HG02588 (cell line): ENCODE results near the gene ABI3.
"Not testable (repeated sequence)": the region's sequence is repeated elsewhere in the genome, so short reads cannot be mapped to it uniquely, and the experiment has no call there.

Experiments used
- ATAC-seq: cut with Tn5 transposase; IDR thresholded peaks from one replicate; pipeline ENCODE4 v1.9.1; 2021; ENCODE audit warnings: mild to moderate bottlenecking, moderate library complexity; ENCODE audit not compliant: unreplicated experiment

ABI3 gene, protein sequence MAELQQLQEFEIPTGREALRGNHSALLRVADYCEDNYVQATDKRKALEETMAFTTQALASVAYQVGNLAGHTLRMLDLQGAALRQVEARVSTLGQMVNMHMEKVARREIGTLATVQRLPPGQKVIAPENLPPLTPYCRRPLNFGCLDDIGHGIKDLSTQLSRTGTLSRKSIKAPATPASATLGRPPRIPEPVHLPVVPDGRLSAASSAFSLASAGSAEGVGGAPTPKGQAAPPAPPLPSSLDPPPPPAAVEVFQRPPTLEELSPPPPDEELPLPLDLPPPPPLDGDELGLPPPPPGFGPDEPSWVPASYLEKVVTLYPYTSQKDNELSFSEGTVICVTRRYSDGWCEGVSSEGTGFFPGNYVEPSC

GRCh38 chr17:49210158-49211029, at the start of gene ABI3, which contains the start of gene GNGT2:
ABI3 (plus strand) TSS chr17:49210707; CDS start chr17:49210725, 18 bp downstream.
GNGT2 (minus strand) TSS chr17:49210574; CDS start chr17:49207422, 3,152 bp downstream.
- ATAC-seq: peak; percentile 81

- no peak for ATAC-seq
These were observed 47.6 kb upstream of the ABI3 start for GRCh38 chr17:49162866-49163265.

DNA sequence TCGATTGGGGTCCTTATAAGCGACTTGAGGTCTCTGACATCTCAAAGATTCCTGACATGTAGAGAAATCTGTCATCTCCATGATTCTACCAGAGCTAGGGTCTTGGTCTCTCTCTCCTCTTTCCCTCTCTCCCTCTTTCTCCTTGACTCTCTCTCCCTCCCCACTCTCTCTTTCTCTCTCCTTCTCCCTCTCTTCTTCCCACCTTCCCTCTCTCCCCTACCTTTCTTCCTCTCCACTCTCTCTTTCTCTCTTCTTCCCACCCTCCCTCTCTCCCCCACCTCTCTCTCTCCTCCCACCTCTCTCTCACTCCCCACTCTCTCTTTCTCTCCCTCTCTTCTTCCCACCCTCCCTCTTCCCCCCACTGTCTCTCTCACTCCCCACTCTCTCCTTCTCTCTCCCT, 45.4 kb upstream of the ABI3 start:
- ATAC-seq: no peak

DNA sequence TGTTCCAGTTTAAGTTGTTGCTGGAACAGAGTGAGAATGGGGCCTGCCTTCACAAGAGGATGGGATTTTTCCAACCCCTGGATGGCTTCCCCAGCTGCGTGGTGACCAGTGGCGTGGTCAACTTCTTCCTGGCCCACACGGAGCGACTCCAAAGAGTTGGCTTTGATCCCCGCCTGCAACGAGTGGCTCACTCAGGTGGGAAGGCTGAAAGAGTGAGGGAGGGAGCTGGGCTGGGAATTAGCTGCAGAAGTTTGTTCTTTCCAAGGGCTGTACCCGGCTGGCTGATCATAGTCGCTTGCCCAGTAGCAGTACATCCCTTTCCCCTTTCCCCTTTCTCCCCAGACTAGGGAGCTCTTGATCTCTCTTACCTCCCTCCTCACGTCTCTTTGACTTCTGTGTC, 41.8 kb upstream of the ABI3 start:
- no peak for ATAC-seq

GRCh38 chr17:49170216-49170615, 40.3 kb upstream of the ABI3 start:
- no peak for ATAC-seq

DNA sequence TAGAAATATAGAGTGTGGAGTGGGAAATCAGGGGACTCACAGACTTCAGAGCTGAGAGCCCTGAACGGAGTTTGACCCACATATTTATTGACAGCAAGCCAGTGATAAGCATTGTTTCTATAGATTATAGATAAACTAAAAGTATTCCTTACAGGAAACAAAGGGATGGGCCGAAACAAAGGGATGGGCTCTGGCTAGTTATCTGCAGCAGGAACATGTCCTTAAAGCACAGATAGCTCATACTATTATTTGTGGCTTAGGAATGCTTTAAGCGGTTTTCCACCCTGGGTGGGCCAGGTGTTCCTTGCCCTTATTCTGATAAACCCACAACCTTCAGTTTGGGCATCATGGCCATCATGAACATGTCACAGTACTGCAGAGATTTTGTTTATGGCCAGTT, 39.8 kb upstream of the ABI3 start:
- not testable (repeated sequence) for ATAC-seq

DNA sequence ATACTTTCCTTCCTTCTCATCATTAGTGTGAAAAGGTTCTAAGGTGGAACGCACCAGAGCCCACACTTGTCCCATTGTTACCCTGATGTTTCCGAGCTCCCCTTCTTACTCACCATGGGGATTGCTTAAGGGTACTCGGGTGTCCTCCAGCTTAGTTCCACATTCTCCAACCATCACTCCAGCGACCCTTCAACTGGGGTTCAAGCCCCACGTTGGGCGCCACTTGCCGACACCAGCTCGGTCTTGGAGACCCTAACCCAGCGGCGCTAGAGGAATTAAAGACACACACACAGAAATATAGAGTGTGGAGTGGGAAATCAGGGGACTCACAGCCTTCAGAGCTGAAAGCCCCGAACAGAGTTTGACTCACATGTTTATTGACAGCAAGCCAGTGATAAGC, 34.5 kb upstream of the ABI3 start:
- ATAC-seq: not testable (repeated sequence)

- ATAC-seq: no peak
These were observed 30.2 kb upstream of the ABI3 start for GRCh38 chr17:49180303-49180702.

- ATAC-seq: no peak
These were observed 29.4 kb upstream of the ABI3 start for GRCh38 chr17:49180998-49181635.

DNA sequence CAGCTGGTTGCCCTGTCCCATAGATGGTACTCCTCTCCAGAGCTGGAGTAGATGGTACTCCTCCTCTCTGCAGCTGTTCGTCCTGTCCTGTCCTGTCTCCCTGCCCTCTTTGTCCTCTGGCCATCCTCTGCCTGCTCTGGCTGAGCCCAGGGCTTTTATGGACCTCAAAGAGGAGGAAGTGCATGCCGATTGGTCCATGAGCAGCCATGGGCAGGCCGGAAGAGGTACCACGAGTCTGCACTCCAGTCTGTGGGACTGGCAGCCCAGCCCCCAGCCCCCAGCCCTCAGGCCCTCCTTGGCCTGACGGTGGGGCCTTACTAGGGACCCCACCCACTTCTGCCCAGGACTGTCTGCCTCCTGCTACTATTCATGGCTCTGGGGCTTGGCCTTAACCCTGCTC, 27.2 kb upstream of the ABI3 start:
- no peak for ATAC-seq

GRCh38 chr17:49183801-49184200, 26.7 kb upstream of the ABI3 start:
- ATAC-seq: no peak

- not testable (repeated sequence) for ATAC-seq
These were observed 26.0 kb upstream of the ABI3 start for GRCh38 chr17:49184522-49184921.

DNA sequence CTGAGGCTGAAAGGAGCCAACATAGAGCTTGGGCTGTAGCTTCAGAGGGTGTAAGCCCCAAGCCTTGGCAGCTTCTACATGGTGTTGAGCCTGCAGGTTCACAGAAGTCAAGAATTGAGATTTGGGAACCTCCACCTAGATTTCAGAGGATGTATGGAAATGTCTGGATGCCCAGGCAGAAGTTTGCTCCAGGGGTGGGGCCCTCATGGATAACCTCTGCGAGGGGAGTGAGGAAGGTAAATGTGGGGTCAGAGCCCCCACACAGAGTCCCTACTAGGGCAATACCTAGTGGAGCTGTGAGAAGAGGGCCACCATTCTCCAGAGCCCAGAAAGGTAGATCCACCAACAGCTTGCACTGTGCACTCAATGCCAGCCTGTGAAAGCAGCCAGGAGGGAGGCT, 25.1 kb upstream of the ABI3 start:
- ATAC-seq: not testable (repeated sequence)

DNA sequence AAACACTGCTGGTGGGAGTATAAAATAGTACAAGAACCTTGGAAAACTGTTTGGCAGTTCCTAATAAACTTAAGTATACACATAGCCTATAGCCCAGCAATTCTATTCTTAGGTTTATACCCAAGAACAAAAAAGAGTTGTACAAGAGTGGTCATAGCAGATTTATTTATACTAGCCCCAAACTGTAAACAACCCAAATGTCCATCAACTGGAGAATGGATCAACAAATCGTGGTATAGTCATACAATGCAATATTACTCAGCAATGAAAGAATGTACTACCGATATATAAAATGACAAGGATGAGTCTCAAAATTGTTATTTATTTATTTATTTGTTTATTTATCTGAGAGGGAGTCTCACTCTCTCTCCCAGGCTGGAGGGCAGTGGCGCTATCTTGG, 23.2 kb upstream of the ABI3 start:
- ATAC-seq: no peak

DNA sequence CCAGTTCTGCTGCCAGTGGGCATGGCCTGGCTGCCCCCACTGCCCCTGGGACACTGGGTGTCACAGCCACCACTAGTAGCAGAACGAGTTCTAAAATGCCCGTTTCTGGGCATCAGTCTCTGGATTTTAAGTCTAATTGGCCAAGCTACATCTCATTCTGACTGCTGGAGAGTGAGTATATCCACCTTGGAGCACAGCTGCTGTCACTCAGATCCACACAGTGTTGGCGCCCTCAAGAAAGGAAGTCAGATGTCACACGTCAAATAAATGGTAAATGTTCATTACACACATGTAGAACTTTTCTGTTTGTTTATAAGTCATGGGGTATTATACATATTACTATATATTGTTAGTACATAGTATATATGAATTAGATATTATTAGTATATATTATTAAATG, 19.6 kb upstream of the ABI3 start:
- ATAC-seq: no peak

DNA sequence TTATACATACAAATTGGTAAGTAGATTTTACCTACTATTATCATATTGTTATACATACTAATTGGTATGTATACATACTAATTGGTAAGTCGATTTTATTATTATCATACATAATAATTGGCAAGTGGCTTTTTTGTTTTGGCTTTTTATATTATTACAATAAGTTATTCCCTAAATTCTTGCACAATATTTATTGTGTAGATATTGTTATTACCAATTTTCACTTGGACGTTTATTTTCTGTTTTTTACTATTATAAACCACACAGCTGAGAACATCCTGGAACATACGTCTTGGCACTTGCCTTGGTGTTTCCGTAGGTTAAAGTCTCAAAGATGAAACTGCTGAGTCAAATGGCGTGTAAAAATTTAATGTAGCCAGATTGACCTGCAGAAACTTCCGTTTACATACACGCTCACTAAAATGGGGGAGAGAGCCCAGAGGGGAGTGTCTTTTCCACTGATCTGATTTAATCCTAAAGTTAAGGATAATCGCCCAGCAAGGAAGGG, 19.0 kb upstream of the ABI3 start:
- no peak for ATAC-seq

DNA sequence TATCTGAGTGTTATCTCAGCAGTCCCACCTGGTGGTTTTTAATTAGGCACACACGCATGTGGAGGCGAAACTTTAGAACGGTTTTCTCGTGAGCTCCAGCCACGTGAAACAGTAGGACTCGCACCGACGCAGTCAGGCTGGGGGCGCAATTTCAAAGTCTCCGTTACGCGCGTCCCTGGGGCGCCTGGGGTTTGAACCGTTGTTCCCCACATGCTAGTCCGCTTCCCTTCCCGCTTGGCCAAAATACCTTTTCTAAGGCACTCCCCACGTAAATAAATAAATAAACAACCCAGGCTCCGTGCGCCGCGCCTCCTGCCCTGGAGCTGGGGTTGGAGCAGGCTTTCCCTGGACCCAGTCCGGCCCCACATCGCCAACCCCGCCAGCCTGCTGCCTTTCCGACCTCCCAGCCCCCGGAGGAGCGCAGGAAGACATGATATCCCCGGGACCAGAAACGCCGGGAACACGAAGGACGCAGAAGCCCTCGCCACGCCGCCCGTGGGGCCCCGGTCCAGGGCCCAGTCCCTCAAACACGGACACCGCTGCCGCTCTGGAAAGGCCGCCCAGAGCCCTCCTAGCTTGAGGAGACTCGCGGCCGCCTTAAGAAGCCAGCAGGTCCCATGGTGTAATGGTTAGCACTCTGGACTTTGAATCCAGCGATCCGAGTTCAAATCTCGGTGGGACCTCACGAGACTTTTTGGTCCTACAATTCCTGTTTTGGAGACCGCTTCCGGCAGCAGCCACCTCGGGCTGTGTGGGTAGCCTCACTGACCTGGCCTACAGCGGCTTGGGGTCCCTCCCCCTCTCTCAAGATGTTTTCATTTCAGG, 18.4 kb upstream of the ABI3 start:
- ATAC-seq: peak; percentile 38

DNA sequence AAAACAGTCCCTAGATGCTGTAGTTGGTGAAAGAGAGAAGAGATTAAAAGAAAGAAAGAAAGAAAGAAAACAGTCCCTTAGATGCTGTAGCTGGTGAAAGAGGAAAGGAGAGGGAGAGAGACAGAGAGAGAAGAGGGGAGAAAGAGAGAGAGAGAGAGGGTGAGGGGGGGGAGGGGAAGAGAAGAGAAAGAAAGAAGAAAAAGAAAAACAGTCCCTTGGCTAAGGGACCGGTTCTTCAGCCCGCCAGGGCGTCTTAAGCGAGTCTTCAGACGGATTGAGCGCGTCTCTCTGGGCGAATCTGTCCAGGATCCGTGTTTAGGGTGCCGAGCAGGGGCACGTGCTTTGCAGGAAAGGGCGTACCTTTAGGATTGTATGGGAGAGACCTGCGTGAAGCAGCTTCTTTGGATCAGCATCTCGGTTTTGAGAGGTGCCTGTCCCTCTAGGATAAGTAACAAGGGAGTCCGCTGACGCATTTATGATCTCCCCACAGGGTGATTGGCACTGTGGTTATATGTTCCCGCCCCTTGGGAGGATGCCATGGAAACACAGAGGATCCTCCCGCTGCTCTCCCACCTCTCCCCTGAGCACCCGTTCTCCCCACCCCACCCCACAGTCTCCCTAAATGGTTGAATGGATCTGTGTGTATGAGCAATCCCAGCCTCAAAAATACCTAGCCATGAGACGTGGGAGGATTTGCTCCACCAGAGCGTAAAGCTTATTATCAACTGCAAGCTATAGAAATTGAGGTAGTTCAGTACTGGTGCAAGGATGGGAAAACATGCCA, 16.8 kb upstream of the ABI3 start:
- no peak for ATAC-seq

DNA sequence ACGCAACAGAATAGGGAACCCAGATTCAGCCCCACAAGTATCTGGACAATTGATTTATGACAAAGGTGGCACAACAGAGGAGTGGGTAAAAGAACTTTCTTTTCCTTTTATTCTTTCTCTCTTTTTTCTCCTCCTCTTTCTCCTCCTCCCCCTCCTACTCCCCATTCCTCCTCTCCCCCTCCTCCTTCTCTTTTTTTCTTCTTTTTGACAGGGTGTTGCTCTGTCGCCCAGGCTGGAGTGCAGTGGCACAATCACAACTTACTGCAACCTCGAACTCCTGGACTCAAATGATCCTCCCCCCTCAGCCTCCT, 16.3 kb upstream of the ABI3 start:
- ATAC-seq: no peak

- no peak for ATAC-seq
These were observed 14.8 kb upstream of the ABI3 start for GRCh38 chr17:49195751-49196150.
